A549 (cell line): ENCODE measurements around the gene MAML3.

ENCODE experiments used
- CTCF ChIP-seq: fragments of >200 bp; sonication (Bioruptor Twin); formaldehyde crosslinking; IDR thresholded peaks from 3 replicates; pipeline ENCODE4 v1.5.1; 2016
- EP300 ChIP-seq, 2 experiments: fragments of >200 bp; sonication (Bioruptor Twin); formaldehyde crosslinking; IDR thresholded peaks; 2 replicates in 1 of 2; 3 replicates in 1 of 2; pipeline ENCODE4 v1.6.1; 2016 to 2017
- JUNB ChIP-seq: fragments of >200 bp; sonication (Bioruptor Twin); formaldehyde crosslinking; IDR thresholded peaks from 2 replicates; pipeline ENCODE4 v1.6.1; 2016
- POLR2A ChIP-seq: IDR thresholded peaks from 2 replicates; pipeline ENCODE4 v1.6.1; 2012; ENCODE audit warnings: mild to moderate bottlenecking, low read length
- RAD21 ChIP-seq, 2 experiments: fragments of >200 bp in 1 of 2; sonication (Bioruptor Twin) in 1 of 2; formaldehyde crosslinking in 1 of 2; IDR thresholded peaks in 1 of 2; conservative IDR thresholded peaks in 1 of 2; 2 replicates in 1 of 2; 3 replicates in 1 of 2; pipeline ENCODE4 v1.6.1; 2012 to 2018; ENCODE audit warnings: inconsistent platforms in 1 of 2
- USF2 ChIP-seq: fragments of 450-650 bp; IDR thresholded peaks from 2 replicates; pipeline ENCODE4 v1.6.1; 2014; ENCODE audit warnings: antibody characterized with exemption
- ZFP36 ChIP-seq: fragments of 450-650 bp; IDR thresholded peaks from 2 replicates; pipeline ENCODE4 v1.6.1; 2014; ENCODE audit warnings: borderline replicate concordance; ENCODE audit not compliant: partially characterized antibody
- ZSCAN20 ChIP-seq: fragments of 250-450 bp; sonication (Bioruptor Pico); IDR thresholded peaks from 2 replicates; pipeline ENCODE4 v1.8.0; 2022; ENCODE audit warnings: mild to moderate bottlenecking, moderate library complexity

GRCh38 chr4:139790291-139790690 lies 363.7 kb downstream of the MAML3 start:
- TF ChIP-seq ZSCAN20 (CRISPR knock-in tag) (no peak), ZFP36 (no peak), CTCF (no peak), EP300 (IDR thresholded peaks at IDR 0.05) (no peak), JUNB (no peak), USF2 (no peak), POLR2A (no peak), RAD21 (conservative IDR thresholded peaks at IDR 0.05 in 1 of 2, IDR thresholded peaks at IDR 0.05 in 1 of 2) (no peak)
